SK-N-SH (cell line): ENCODE data around the gene TTC9C. TPM values are rescaled to one million over a fixed set of nuclear protein-coding genes. Genes with fewer than 3 reads are reported as not detected.

Experiments used
- CTCF ChIA-PET: fragments of 300-600, 350-600 bp; formaldehyde crosslinking; extraction: SDS; loops from one replicate; lab custom pipeline; 2021; lab: Yijun Ruan, JAX
- POLR2A ChIA-PET: fragments of 350-600 bp; sonication (Branson Sonifier 250); formaldehyde crosslinking; extraction: SDS; loops from one replicate; lab custom pipeline; 2020; ENCODE audit warnings: antibody characterized with exemption, inconsistent platforms; lab: Yijun Ruan, JAX
- DNase-seq: peaks from one replicate; pipeline ENCODE4 v3.0.0; 2012
- H2AFZ ChIP-seq: fragments of 200-600 bp; sonication (generic); 2 replicates; pipeline ENCODE4 v1.8.1; 2016; ENCODE audit warnings: antibody characterized with exemption, mild to moderate bottlenecking, low read depth
- H3F3A ChIP-seq: fragments of 200-600 bp; sonication (generic); replicated peaks from 2 replicates; pipeline ENCODE3; 2016; ENCODE audit warnings: antibody characterized with exemption, mild to moderate bottlenecking; ENCODE audit not compliant: insufficient read depth
- H3K27ac ChIP-seq, 2 experiments: fragments of 200-500 bp in 1 of 2; fragments of 200-600 bp in 1 of 2; sonication (Bioruptor generic) in 1 of 2; sonication (generic), shearing (Covaris generic) in 1 of 2; 2 replicates each; pipeline versions ENCODE4 v1.5.1 to v1.6.1; 2014 to 2016; ENCODE audit warnings: low read depth in 2 of 2, inconsistent platforms in 1 of 2, low read length in 1 of 2, mild to moderate bottlenecking in 1 of 2, mixed read lengths in 1 of 2
- H3K27me3 ChIP-seq: fragments of 200-600 bp; sonication (generic), shearing (Covaris generic); 2 replicates; pipeline ENCODE4 v1.6.1; 2016; ENCODE audit warnings: mixed run types; ENCODE audit not compliant: insufficient read depth
- H3K36me3 ChIP-seq, 2 experiments: fragments of 200-500 bp in 1 of 2; fragments of 200-600 bp in 1 of 2; sonication (Bioruptor generic) in 1 of 2; sonication (generic) in 1 of 2; replicated peaks in 1 of 2; 2 replicates each; pipeline versions ENCODE3 to v1.5.1; 2014 to 2016; ENCODE audit warnings: low read length in 1 of 2, mild to moderate bottlenecking in 1 of 2; ENCODE audit not compliant: insufficient read depth in 2 of 2, control insufficient read depth in 1 of 2
- H3K4me1 ChIP-seq, 2 experiments: fragments of 200-500 bp in 1 of 2; fragments of 200-600 bp in 1 of 2; sonication (Bioruptor generic) in 1 of 2; sonication (generic), shearing (Covaris generic) in 1 of 2; 2 replicates each; pipeline versions ENCODE4 v1.5.1 to v1.6.1; 2014 to 2016; ENCODE audit warnings: low read depth in 1 of 2, low read length in 1 of 2, mixed run types in 1 of 2; ENCODE audit not compliant: insufficient read depth in 2 of 2, control insufficient read depth in 1 of 2
- H3K4me2 ChIP-seq: fragments of 200-600 bp; sonication (generic), shearing (Covaris generic); 2 replicates; pipeline ENCODE4 v1.6.1; 2017; ENCODE audit warnings: mixed run types
- H3K4me3 ChIP-seq, 2 experiments: fragments of 200-500 bp in 1 of 2; fragments of 200-600 bp in 1 of 2; sonication (Bioruptor generic) in 1 of 2; sonication (generic), shearing (Covaris generic) in 1 of 2; 2 replicates each; pipeline versions ENCODE4 v1.5.1 to v1.8.1; 2014 to 2016; ENCODE audit warnings: low read depth in 2 of 2, inconsistent platforms in 1 of 2, low read length in 1 of 2, mild to moderate bottlenecking in 1 of 2, mixed read lengths in 1 of 2, moderate library complexity in 1 of 2
- H3K79me2 ChIP-seq: fragments of 200-600 bp; sonication (generic); 2 replicates; pipeline ENCODE4 v1.8.1; 2017; ENCODE audit warnings: mild to moderate bottlenecking; ENCODE audit not compliant: insufficient read depth
- H3K9ac ChIP-seq: fragments of 200-600 bp; sonication (generic); 2 replicates; pipeline ENCODE4 v1.6.1; 2017; ENCODE audit warnings: mixed run types
- H3K9me2 ChIP-seq: fragments of 200-600 bp; sonication (generic); 2 replicates; pipeline ENCODE4 v1.6.1; 2017; ENCODE audit warnings: mixed run types
- H3K9me3 ChIP-seq: fragments of 200-600 bp; sonication (generic); 2 replicates; pipeline ENCODE4 v1.6.1; 2017; ENCODE audit warnings: mixed run types, mild to moderate bottlenecking, moderate library complexity
- H4K20me1 ChIP-seq: fragments of 200-600 bp; sonication (generic); 2 replicates; pipeline ENCODE4 v1.6.1; 2017; ENCODE audit warnings: mild to moderate bottlenecking, mixed run types; ENCODE audit not compliant: insufficient read depth
- ELF1 ChIP-seq: IDR thresholded peaks from 2 replicates; pipeline ENCODE4 v1.4.0; 2012
- FOSL2 ChIP-seq: IDR thresholded peaks from 2 replicates; pipeline ENCODE4 v1.4.0; 2012; ENCODE audit warnings: low read depth, mild to moderate bottlenecking, moderate library complexity, borderline replicate concordance
- FOXJ3 ChIP-seq: sonication (generic); formaldehyde crosslinking; IDR thresholded peaks from 2 replicates; pipeline ENCODE4 v1.5.1; 2020; ENCODE audit warnings: mild to moderate bottlenecking, missing genetic modification reagents
- FOXM1 ChIP-seq: IDR thresholded peaks from 2 replicates; pipeline ENCODE4 v1.4.0; 2012; ENCODE audit warnings: low read depth, mild to moderate bottlenecking
- GABPA ChIP-seq: IDR thresholded peaks from 2 replicates; pipeline ENCODE4 v1.4.0; 2012; ENCODE audit warnings: low read depth, mild to moderate bottlenecking
- GATA2 ChIP-seq: sonication (generic); formaldehyde crosslinking; IDR thresholded peaks from 2 replicates; pipeline ENCODE4 v1.5.0; 2020; ENCODE audit warnings: mild to moderate bottlenecking, missing genetic modification reagents
- MAX ChIP-seq: IDR thresholded peaks from 2 replicates; pipeline ENCODE4 v1.4.0; 2012; ENCODE audit warnings: low read depth
- MEF2A ChIP-seq: IDR thresholded peaks from 2 replicates; pipeline ENCODE4 v1.4.0; 2012; ENCODE audit warnings: low read depth, borderline replicate concordance
- MXI1 ChIP-seq: IDR thresholded peaks from 2 replicates; pipeline ENCODE4 v1.6.1; 2012; ENCODE audit warnings: mild to moderate bottlenecking, low read depth, low read length, improper control_type of control experiment
- NFIC ChIP-seq: IDR thresholded peaks from 2 replicates; pipeline ENCODE4 v1.4.0; 2012; ENCODE audit warnings: borderline replicate concordance
- RAD21 ChIP-seq: IDR thresholded peaks from 2 replicates; pipeline ENCODE4 v1.6.1; 2012; ENCODE audit warnings: mild to moderate bottlenecking, low read length
- RCOR1 ChIP-seq: fragments of 150-350 bp; IDR thresholded peaks from 2 replicates; pipeline ENCODE4 v1.6.1; 2017; ENCODE audit warnings: antibody characterized with exemption, low read length
- REST ChIP-seq: IDR thresholded peaks from 2 replicates; pipeline ENCODE4 v1.6.1; 2012; ENCODE audit warnings: mild to moderate bottlenecking, low read depth, low read length, moderate library complexity
- SIN3A ChIP-seq: IDR thresholded peaks from 2 replicates; pipeline ENCODE4 v1.6.1; 2012; ENCODE audit warnings: low read depth, mild to moderate bottlenecking, low read length, moderate library complexity, borderline replicate concordance
- TAF1 ChIP-seq: IDR thresholded peaks from 2 replicates; pipeline ENCODE4 v1.6.1; 2012; ENCODE audit warnings: low read depth, mild to moderate bottlenecking, low read length, moderate library complexity, borderline replicate concordance
- TCF12 ChIP-seq: IDR thresholded peaks from 2 replicates; pipeline ENCODE4 v1.4.0; 2012
- TEAD4 ChIP-seq: IDR thresholded peaks from 2 replicates; pipeline ENCODE4 v1.4.0; 2012; ENCODE audit warnings: mild to moderate bottlenecking, borderline replicate concordance; ENCODE audit not compliant: insufficient read depth
- USF1 ChIP-seq: IDR thresholded peaks from 2 replicates; pipeline ENCODE4 v1.4.0; 2012; ENCODE audit warnings: low read depth, borderline replicate concordance
- YY1 ChIP-seq: IDR thresholded peaks from 2 replicates; pipeline ENCODE4 v1.4.0; 2012; ENCODE audit warnings: low read depth, mild to moderate bottlenecking
- WGBS: methylation state at CpG from one replicate; pipeline ENCODE4 v1.1.6; 2017; ENCODE audit warnings: low lambda C conversion rate; 5-methylcytosine and 5-hydroxymethylcytosine counted together
- polyA plus RNA-seq, 3 experiments: library from polyadenylated mRNA; depleted of rRNA; stranded (reverse); fragments of >200 nt; gene quantifications; 2 replicates each; pipeline ENCODE4 v1.2.3, GENCODE V29; 2012

Gene TTC9C
- polyA plus RNA-seq, 1 of the 3 experiments (the other 2 are of a cell fraction): 31.3 TPM

GRCh38 chr11:62710001-62710345 is 18.3 kb upstream of the TTC9C start:
- H3K4me3 ChIP-seq: peak overlapping the region; percentile 35 to 38; a peak in 3 of 4 replicates
- peak overlapping the region; percentile 81 for H3K4me2 ChIP-seq
- H3K9ac ChIP-seq: peak overlapping the region; percentile 70
- H3K36me3 ChIP-seq: peaks cover 40 to 45% of the 10 kb centered on the region in 2 experiments
- ChIA-PET CTCF (interaction anchor here (0.6 to 1.5 kb wide), 3 partner anchors 16 to 91 kb away, joined by 3 to 5 read pairs (median 3); no protein-coding TSS in a partner anchor), POLR2A (interaction anchor here (1.5 to 4.0 kb wide), 4 partner anchors 16 to 118 kb away, joined by 5 to 24 read pairs (median 10); partner anchors contain the start of genes C11orf98, CSKMT, HNRNPUL2 and LBHD1)
- H3K27ac ChIP-seq: peak overlapping the region; percentile 85 to 94
- no peak for TF ChIP-seq TCF12
- no peak for TF ChIP-seq ELF1
- TF ChIP-seq SIN3A: no peak
- TF ChIP-seq YY1: no peak
- TF ChIP-seq MEF2A: no peak
- no peak for TF ChIP-seq MXI1
- no peak for TF ChIP-seq REST
- TF ChIP-seq MAX: no peak
- TF ChIP-seq TAF1: no peak
- no peak for TF ChIP-seq FOXM1
- no peak for TF ChIP-seq FOXJ3 (CRISPR knock-in tag)
- TF ChIP-seq NFIC: no peak
- TF ChIP-seq USF1: no peak
- TF ChIP-seq RCOR1: no peak
- TF ChIP-seq GABPA: no peak
- no peak for TF ChIP-seq GATA2
- TF ChIP-seq TEAD4: no peak
- TF ChIP-seq RAD21: no peak
- TF ChIP-seq FOSL2: no peak
- H2AFZ ChIP-seq: peak overlapping the region; percentile 93
- peaks cover 9% of the 10 kb centered on the region; the same call in 1 of the 2 replicates for H3K79me2 ChIP-seq
- no peaks in the 10 kb centered on the region for H3K9me3 ChIP-seq
- no peaks in the 10 kb centered on the region for H4K20me1 ChIP-seq
- DNase-seq: no peak
- peaks cover 54% of the 10 kb centered on the region for H3F3A ChIP-seq
- H3K4me1 ChIP-seq: peaks cover 19 to 44% of the 10 kb centered on the region in 2 experiments; a peak in 3 of 4 replicates
- no peaks in the 10 kb centered on the region for H3K9me2 ChIP-seq
- no peaks in the 10 kb centered on the region for H3K27me3 ChIP-seq
- WGBS: 92% methylated on average over 7 of the region's 7 CpGs
